Fibroblast of skin of left quadriceps (primary cell): ENCODE results near the gene MPDU1.

ENCODE experiments used
- DNase-seq, 2 experiments: peaks; one replicate each; pipeline ENCODE4 v3.0.0-alpha.2; 2013; ENCODE audit warnings: low read depth in 2 of 2

MPDU1 gene

DNA sequence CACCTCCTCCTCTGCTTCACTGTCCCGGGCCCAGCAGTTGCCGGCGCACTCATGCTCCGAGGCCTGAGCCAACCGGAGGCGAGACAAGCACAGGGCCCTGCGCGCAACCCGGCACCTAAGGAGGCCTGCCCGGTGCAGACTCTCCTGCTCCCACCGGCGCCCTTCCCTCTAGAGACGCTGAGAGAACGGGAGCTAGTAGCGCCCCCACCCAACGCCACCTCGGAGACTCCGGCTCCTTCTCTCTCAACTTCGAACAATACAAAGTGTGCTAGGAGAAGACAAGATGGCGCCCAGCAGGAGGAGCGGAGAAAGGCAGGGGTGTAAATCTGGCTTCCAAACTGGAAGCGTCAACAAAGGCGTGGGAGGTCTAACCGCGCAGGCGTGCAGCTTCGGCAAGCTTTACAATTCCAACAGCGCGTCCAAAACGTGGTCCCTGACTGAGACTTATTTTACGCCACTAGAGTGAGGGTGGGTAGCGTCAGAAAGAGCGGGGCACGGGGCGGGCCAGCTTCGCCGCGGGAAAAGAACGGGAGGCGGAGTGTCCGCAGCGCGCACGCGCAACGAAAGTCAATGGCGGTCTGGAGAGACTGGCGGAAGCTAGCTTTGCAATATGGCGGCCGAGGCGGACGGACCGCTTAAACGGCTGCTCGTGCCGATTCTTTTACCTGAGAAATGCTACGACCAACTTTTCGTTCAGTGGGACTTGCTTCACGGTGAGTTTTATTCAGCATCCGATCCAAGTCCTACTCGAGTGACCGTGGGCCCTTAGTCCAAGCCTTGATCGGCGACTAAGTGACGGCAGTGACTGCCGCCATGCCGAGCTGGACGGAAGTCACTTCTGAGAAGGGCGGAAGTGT lies at the start of gene MPDU1:
TSS of gene MPDU1 (plus strand) at position 600 of the 857 bp plus-strand sequence. CDS start at position 611, 11 bp downstream.
- peak; percentile 96 to 97 for DNase-seq

DNA sequence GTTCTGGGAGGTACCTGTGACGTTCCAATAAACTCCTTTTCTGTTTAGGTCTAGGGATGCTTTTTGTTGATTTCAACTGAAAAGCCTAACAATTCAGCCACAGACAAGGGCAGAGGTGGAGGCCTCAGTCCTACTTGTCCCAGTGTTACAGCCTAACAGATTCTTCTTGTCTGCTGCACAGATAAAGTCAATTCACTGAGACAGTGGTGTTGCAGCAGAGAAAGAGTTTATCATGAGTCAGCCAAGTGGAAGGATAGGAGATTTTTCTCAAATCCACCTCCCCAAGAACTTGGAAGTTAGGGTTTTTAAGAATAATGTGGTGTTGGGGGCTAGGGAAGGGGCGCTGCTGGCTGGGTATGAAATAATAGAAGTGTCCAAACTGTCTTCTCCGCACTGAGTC lies 45.6 kb upstream of the MPDU1 start:
- DNase-seq = no peak

DNA sequence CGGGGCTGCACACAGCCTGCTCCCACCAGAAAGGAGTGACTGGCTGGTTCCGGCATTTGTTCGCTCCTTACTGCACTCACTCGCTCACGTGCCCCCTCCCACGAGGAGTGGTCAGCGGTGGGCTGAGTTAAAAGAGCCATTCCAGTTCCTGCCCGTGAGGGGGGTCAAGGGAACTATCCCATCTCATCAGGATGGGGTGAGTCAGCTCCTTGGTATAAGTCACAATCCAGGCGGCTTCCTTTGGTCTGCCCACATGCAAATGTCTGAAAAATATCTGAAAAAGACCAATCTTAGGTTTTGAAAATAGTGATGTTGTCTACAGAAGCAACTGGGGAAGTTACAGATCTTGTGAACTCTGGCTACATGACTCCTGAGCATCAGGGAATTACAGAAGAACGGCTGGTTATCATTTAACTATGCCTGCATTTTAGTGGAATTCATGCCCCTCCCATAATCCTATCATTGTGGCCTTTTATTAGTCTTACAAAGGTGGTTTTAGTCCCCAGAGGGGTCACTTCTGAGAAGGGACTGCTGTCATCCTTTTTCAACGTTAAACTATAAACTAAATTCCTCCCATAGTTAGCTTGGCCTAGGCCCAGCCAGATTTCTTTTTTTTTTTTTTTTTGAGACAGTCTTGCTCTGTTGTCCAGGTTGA lies 44.6 kb upstream of the MPDU1 start:
- DNase-seq = no peak

DNA sequence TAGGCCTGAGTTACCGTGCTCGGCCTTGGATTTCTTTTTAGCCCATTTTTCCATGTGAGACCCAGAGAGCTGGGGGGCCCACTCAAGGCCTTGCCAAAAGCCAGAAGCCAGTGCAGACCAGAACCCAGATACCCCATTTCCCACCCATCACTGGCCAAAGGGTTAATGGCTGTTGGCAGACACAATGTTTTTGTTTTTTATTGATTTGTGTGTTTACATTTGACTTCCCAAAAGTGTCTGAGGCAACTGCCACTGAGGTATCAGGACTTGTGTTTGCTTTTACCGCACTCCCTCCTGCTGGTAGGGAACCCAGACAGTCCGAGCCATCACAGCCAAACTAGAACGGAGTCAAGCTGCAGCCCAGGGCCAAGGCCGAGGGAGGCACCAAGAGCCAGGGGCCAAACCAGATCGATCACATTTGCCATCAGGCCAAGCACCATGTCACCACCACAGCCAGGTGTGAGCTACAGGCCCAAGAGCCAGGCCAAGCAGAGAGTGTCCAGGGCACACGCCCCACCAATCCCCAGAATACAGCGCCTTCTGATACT lies 42.5 kb upstream of the MPDU1 start:
- DNase-seq = no peak

DNA sequence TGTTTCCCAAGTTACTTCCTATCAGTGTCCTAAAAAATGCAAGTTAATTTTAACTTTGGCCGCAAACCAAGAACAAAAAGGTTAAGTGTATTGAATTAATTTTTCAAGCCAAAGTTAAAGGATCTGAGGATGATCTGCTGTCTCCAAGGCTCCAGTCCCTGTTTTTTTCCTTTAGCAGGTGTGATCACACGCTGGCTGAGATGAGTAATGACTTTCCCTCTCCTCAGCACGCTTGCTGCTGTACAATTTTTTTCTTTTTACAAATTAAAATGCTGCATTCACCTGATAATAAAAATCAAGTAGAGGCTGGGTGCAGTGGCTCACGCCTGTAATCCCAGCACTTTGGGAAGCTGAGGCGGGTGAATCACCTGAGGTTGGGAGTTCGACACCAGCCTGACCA lies 38.7 kb upstream of the MPDU1 start:
- no peak for DNase-seq

DNA sequence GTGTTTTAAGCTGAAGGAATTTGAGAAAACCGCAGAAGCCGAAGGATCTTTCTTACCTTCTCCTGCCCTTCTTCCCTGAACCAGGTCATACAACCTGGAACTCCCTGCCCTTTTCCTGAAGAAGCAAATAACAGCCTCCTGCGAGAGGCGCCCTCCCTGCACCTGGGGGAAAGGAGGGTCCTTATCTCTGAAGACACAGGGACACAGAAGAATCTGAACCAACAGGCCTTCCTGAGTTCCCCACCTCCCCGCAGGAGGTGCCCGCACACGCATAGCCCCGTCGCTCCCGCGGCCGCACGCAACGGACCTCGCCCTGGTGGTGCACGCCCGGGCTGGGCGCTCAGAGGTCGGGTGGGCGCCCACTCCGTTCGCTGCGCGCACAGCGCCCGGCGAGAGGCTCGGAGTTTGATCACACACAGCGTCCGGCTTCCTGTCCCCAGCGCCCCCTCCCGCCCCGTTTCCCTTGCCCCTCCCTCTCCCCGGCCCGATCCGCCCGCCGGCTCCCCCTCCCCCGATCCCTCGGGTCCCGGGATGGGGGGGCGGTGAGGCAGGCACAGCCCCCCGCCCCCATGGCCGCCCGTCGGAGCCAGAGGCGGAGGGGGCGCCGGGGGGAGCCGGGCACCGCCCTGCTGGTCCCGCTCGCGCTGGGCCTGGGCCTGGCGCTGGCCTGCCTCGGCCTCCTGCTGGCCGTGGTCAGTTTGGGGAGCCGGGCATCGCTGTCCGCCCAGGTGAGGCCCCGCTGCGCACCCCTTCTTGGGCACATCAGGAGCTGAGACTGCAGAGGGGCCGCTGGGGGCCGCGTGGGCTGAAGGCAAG lies 34.9 kb upstream of the MPDU1 start, which contains the start of gene TNFSF12:
TSS of gene TNFSF12 (plus strand) at position 474 of the 816 bp plus-strand sequence. CDS start at position 570, 96 bp downstream.
- no peak for DNase-seq

DNA sequence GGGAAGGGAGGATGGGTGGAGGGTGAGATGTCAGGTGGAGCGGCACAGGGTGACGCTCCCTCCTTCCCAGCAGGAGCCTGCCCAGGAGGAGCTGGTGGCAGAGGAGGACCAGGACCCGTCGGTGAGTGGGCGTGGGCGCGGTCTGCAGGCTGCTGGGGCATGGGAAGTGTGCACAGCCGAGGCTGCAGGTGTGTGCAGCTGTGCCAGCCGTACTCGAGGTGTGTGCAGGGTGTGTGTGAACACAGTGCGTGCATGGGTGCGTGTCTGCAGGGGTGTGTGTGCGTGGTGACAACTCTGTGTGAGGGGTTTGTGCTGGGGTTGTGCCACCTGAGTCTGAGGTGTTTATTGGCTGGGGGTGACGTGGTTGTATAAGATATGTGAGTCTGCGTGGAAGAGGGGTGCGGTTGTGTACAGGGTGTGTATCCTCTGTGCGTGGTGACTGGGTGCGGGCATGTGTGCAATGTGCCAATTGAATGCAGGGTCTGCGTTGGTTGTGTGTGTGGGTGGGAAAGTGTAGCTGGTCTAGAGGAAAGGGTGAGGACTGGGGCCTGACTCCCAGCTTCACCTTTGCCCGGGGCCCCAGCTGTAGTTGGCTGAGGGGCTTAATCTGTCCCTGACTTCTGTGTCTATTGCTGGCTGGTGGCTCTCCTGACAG lies 34.1 kb upstream of the MPDU1 start:
- no peak for DNase-seq

DNA sequence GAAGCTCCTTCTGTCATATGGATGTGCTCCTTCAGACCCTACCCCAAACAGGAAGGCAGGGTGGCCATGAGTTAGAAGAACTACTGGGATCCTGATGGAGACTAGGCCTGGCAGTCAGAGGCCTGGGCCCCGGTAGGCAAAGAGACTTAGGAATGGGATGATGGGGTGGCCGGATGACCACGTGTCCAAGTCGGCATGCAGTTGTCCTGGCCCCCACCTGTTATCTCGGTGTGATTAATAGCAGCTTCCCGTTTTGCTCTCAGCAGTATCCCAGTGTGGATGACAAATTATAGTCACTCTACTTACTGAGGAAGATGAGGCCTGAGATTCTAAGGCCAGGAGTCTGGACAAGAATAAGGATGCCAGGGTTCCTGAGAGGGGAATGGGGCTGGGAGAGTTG lies 33.3 kb upstream of the MPDU1 start:
- DNase-seq = no peak

DNA sequence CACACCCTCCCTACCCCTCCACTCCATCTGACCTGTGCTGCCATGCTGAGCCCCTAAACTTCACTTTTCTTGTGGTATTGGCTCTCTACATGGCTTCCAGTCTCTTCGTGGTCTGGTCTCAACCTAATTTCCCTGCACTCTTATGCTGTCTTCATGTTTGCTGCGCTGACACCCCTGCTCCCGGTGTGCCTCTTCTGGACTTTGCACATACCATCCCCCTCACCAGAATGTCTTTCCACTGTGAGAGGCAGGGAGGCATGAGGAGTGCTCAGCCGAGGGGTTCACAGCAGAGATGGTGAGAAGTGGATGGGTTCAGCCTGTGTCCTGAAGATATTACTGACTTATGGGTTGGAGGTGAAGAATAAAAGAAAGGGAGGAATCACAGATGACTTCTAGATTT lies 32.3 kb upstream of the MPDU1 start:
- no peak for DNase-seq

DNA sequence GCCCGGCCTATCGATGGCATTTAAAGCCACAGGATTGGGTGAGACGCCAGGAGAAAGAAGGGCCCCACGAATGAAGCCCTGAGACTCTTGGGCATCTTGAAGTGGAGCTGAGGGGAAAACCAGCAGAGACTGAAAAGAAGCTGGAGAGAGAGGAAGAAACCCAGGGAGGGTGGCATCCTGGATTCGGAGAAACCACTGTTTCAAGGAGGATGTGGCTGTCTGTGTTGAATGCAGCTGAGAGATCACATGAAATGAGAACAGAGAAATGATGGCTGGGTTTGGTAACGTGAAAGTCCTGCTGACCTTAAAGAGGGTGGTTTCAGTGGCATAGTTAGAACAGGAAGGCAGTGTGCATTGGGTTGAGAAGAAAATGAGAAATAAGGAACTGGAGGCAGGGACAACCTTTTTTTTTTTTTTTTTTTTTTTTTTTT lies 31.0 kb upstream of the MPDU1 start:
- DNase-seq = no peak

DNA sequence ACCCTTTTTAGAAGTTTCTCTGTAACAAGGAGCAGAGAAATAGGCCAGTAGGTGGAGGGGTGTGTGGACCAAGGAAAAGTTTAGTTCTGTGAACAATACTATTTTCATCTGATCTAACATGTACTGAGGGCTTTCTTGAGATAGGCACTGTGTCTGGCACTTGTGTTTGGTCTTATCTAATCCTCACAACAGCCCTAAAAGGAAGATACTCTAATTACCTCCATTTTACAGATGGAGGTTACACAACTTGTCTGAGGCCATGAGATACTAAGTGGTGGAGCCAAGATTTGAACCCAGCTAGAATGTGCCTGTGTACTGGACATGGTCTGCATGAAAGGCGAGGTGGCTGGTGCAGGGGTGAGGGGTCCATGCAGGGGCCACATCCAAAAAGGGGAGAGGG lies 30.3 kb upstream of the MPDU1 start:
- no peak for DNase-seq

DNA sequence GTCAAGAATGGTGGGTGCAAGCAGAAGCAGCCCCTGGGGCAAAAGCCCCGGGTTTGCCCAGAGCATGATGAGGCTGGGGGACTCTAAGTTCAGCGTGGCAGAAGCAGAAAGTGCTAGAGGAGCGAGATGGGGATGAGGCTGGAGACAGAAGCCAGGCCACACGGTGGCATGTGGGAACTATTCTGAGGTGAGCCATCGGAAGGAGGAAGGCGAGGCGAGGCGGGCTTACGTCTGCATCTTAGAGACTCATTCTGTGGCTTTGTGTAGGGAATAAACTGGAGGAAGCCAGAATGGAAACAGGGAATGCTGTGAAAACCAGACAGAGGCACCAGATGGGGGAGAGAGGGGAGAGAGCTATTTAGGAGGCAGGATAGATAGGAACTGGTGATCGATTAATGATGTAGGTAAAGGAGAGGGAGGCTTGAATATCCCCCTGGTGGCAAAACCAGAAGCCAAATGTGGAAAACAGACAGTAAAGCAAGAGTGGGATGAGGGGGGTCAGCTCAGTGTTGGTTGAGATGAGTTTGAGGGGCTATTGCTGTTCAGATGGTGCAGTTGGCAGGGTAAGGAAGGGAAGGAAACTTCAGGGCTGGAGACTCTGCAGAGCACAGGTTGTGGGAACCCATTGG lies 28.2 kb upstream of the MPDU1 start:
- DNase-seq = no peak

DNA sequence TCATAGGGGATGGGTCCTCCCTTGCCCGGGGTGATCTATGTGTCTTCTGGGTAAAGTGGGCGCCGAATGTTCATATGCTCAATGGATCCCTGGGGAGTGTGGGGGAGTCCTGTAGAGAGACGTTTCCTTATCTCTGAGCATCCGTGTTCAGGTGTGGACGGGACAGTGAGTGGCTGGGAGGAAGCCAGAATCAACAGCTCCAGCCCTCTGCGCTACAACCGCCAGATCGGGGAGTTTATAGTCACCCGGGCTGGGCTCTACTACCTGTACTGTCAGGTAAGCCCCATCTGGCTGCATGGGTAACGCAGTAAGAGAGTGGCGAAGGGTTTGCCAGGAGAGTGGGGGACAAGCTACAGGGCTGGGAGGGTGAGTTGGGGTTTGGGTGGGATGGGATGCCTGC lies 27.0 kb upstream of the MPDU1 start:
- no peak for DNase-seq

DNA sequence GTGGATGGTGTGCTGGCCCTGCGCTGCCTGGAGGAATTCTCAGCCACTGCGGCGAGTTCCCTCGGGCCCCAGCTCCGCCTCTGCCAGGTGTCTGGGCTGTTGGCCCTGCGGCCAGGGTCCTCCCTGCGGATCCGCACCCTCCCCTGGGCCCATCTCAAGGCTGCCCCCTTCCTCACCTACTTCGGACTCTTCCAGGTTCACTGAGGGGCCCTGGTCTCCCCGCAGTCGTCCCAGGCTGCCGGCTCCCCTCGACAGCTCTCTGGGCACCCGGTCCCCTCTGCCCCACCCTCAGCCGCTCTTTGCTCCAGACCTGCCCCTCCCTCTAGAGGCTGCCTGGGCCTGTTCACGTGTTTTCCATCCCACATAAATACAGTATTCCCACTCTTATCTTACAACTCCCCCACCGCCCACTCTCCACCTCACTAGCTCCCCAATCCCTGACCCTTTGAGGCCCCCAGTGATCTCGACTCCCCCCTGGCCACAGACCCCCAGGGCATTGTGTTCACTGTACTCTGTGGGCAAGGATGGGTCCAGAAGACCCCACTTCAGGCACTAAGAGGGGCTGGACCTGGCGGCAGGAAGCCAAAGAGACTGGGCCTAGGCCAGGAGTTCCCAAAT lies 26.4 kb upstream of the MPDU1 start:
- no peak for DNase-seq

DNA sequence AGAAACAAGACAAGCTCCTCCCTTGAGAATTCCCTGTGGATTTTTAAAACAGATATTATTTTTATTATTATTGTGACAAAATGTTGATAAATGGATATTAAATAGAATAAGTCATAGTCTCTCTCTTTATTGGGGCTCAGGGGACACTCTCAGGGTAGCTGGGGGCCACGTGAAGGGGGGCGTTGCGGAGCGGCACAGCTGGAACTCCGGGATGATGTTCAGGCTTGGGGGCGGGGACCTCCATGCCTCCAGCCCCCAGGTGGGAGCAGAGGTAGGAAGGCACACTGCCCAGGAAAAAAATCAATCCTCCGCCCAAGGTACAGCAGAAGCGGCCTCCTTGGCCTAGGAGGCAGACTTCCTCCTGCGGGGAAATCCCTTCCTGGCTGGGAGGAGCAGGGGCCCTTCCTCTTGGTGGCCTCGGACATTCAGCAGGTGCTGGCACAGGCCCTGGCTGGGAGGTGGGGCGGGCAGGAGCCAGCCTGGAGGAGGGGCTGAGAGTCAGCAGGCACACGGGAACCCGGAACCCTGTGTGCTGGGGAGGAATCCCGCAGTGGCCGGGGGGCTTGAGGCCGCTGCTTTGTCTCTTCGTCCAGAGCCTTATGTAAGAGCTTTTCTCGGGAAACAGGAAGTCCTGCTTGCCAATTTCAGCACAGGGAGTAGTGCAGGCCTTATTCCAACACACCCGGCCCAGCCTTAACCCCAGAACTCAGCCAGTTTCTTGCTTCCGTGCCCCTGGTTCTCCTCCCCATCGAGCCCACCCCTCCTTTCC lies 25.7 kb upstream of the MPDU1 start:
- no peak for DNase-seq

DNA sequence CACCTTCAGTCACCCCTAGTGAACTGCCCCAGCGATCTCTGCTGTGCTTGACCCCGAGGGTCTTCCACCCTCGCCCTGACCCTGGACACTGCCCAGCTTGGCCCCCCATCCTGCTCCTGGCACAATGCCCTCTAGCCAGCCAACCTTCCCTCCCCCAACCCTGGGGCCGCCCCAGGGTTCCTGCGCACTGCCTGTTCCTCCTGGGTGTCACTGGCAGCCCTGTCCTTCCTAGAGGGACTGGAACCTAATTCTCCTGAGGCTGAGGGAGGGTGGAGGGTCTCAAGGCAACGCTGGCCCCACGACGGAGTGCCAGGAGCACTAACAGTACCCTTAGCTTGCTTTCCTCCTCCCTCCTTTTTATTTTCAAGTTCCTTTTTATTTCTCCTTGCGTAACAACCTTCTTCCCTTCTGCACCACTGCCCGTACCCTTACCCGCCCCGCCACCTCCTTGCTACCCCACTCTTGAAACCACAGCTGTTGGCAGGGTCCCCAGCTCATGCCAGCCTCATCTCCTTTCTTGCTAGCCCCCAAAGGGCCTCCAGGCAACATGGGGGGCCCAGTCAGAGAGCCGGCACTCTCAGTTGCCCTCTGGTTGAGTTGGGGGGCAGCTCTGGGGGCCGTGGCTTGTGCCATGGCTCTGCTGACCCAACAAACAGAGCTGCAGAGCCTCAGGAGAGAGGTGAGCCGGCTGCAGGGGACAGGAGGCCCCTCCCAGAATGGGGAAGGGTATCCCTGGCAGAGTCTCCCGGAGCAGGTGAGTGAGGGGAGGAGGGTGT lies 24.9 kb upstream of the MPDU1 start, which contains the start of gene TNFSF13:
TSS of gene TNFSF13 (plus strand) at position 207 of the 776 bp plus-strand sequence. CDS start at position 497, 290 bp downstream.
- DNase-seq = no peak

DNA sequence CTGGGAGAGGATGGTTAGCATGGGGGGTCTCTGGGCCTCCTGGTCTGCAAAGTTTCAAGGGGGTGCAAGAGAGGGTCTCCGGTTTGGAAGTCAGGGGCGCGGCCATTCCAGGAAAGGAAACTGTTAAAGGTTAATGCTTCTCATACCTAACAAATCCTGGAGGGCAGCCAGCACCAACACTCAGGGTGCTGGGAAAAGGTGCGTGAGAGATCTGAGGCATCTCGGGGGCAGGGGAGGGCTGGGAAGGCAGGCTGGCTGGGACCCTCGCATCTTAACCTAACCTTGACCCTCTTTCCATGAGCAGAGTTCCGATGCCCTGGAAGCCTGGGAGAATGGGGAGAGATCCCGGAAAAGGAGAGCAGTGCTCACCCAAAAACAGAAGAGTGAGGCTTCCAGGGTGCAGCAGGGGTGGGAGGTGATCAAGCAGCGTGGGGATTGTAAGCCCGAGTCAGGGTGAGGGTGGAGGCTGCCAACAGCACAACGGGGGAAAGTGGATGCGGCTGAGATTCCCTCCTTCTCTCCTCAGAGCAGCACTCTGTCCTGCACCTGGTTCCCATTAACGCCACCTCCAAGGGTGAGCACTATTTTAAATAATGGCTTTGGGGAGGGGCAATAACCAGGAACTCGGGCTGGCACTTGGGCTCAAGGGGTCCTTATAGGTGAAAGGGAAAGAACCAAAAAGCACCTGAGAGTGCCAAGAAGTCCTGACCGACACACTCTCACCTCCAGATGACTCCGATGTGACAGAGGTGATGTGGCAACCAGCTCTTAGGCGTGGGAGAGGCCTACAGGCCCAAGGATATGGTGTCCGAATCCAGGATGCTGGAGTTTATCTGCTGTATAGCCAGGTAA lies 24.1 kb upstream of the MPDU1 start:
- DNase-seq = no peak
